ENCODE measurements around the gene MTRF1L. TPM values are rescaled to one million over a fixed set of nuclear protein-coding genes. Genes with fewer than 3 reads are reported as not detected.

MTRF1L gene
- total and polyA plus RNA-seq, 2 of the 8 experiments (the other 6 are each of a cell fraction or from before 2014, with no cell fraction given) = 4.5 to 26.5 TPM

DNA sequence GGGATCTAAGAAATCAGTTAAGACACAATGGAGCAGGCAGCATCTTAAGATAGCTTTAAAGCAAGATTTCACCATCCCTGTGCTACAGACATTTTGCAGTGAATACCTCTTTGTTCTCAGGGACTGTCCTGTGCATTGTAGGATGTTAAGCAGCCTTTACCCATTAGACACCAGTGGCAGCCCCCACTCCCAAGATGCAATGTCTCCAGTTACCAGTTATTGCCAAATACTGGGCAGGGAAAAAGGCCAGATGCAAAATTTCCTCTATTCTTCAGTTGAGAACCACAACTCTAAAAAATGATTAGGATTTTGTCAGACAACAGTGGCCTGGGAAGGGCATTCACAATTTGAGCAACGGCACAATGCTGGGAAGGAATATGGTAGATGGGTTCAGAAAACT lies 25.8 kb downstream of the MTRF1L start:
- no peak overlapping the region for H2BK12ac ChIP-seq (ENCODE audit: low read depth, low read length)
- H2BK15ac ChIP-seq (ENCODE audit: low read length) = no peak overlapping the region
- H4K5ac ChIP-seq (ENCODE audit: insufficient read length, low read depth, low read length) = no peak overlapping the region
- no peak overlapping the region for H3K23ac ChIP-seq (ENCODE audit: insufficient read length)
- H2AFZ ChIP-seq (ENCODE audit: low read length) = no peak overlapping the region
- DNase-seq (ENCODE audit: low read depth in 1 of 2, low spot score in 2 of 2) (no peak), FAIRE-seq (no peak)
- no peaks in the 10 kb centered on the region for H3K79me1 ChIP-seq (ENCODE audit: low read depth, low read length)
- no peaks in the 10 kb centered on the region for H3K27me3 ChIP-seq (replicated peaks in 1 of 4; ENCODE audit: control insufficient read depth in 3 of 4, extremely low read depth in 1 of 4, insufficient read depth in 3 of 4, low read length in 3 of 4)
- peaks cover 11 to 32% of the 10 kb centered on the region in 2 experiments for H4K20me1 ChIP-seq (replicated peaks in 1 of 2; ENCODE audit: control insufficient read depth in 1 of 2, insufficient read depth in 2 of 2, low read length in 2 of 2)
- 0 out of 2 replicates have a peak overlapping the region, but pooled peaks have one; percentile 34 for H3K27ac ChIP-seq (ENCODE audit: low read depth, low read length)
- peaks cover 3 to 77% (median 37%) of the 10 kb centered on the region in 4 experiments for H3K36me3 ChIP-seq (ENCODE audit: control insufficient read depth in 2 of 4, insufficient read depth in 4 of 4, low read length in 3 of 4)
- no peaks in the 10 kb centered on the region for H3K9me3 ChIP-seq (ENCODE audit: insufficient read depth in 2 of 2, low read depth in 1 of 2, low read length in 1 of 2)
- 94% methylated on average over 1 of the region's 1 CpG; no CpG with 5 or more reads in 1 of the 2 experiments for WGBS, 2 experiments (ENCODE audit: extremely low coverage in 1 of 2, insufficient coverage in 1 of 2, insufficient read length in 1 of 2, insufficient replicate concordance in 2 of 2, low coverage in 1 of 2, low lambda C conversion rate in 2 of 2, missing lambda C conversion rate in 1 of 2)
- no peak overlapping the region for H3K18ac ChIP-seq (ENCODE audit: extremely low read depth, low read length)
- H3K9ac ChIP-seq (replicated peaks in 1 of 4; ENCODE audit: extremely low read depth in 1 of 4, low read depth in 3 of 4, low read length in 3 of 4) = 0 out of 7 replicates have a peak overlapping the region, but pooled peaks of 1 of the 4 experiments have one; percentile 4
- H4K91ac ChIP-seq (replicated peaks; ENCODE audit: insufficient read length, low read length) = no peak overlapping the region
- H3K79me2 ChIP-seq (ENCODE audit: control insufficient read depth in 1 of 2, insufficient read depth in 2 of 2, low read length in 2 of 2) = peaks cover 48 to 96% of the 10 kb centered on the region in 2 experiments
- H2BK20ac ChIP-seq (ENCODE audit: low read length) = no peak overlapping the region
- ChIA-PET CTCF (ENCODE audit: partially characterized antibody) (interaction anchor here (1.4 to 2.1 kb wide), 2 partner anchors 19 to 228 kb away, joined by 3 to 5 read pairs; no protein-coding TSS in a partner anchor), POLR2A (ENCODE audit: partially characterized antibody) (interaction anchor here (1.2 kb wide), 1 partner anchor 10 kb away, joined by 6 read pairs; no protein-coding TSS in a partner anchor)
- H2BK5ac ChIP-seq (ENCODE audit: low read depth, low read length) = no peak overlapping the region
- H3K56ac ChIP-seq (replicated peaks; ENCODE audit: insufficient read length, low read depth, low read length) = no peak overlapping the region
- no peak overlapping the region for H2AK5ac ChIP-seq (ENCODE audit: low read depth, low read length)
- peak overlapping the region; percentile 16 to 19; a peak in 1 of 4 replicates for H3K4me2 ChIP-seq (ENCODE audit: insufficient read depth in 1 of 2, low read depth in 2 of 2, low read length in 2 of 2)
- H2BK120ac ChIP-seq (replicated peaks; ENCODE audit: low read depth, low read length) = no peak overlapping the region
- no peak overlapping the region for H3K4me3 ChIP-seq (ENCODE audit: extremely low read depth in 1 of 4, insufficient read depth in 2 of 4, low read depth in 3 of 4, low read length in 4 of 4)
- no peaks in the 10 kb centered on the region for H3K23me2 ChIP-seq (ENCODE audit: low read depth, low read length)
- H4K8ac ChIP-seq (ENCODE audit: extremely low read depth, insufficient read depth, low read length) = no peak overlapping the region
- peaks cover 0 to 8% (median 3%) of the 10 kb centered on the region in 4 experiments; a peak in 4 of 7 replicates for H3K4me1 ChIP-seq (replicated peaks in 1 of 4; ENCODE audit: control insufficient read depth in 3 of 4, insufficient read depth in 4 of 4, low read length in 3 of 4)
- H3K4ac ChIP-seq (replicated peaks; ENCODE audit: insufficient read length, low read depth, low read length) = no peak overlapping the region
- no peak overlapping the region for H3K14ac ChIP-seq (ENCODE audit: insufficient read length)
- TF ChIP-seq RFX5 (IDR thresholded peaks at IDR 0.05; ENCODE audit: borderline replicate concordance, low read depth, low read length) (no peak), TEAD4 (IDR thresholded peaks at IDR 0.05; ENCODE audit: low read depth, low read length) (no peak), KDM1A (IDR thresholded peaks at IDR 0.05; ENCODE audit: borderline replicate concordance, low read length) (no peak), POLR2AphosphoS5 (IDR thresholded peaks at IDR 0.05; ENCODE audit: low read depth, low read length) (no peak), CHD2 (IDR thresholded peaks at IDR 0.05; ENCODE audit: low read length) (no peak), SP2 (IDR thresholded peaks at IDR 0.05; ENCODE audit: low read length) (no peak), RAD21 (IDR thresholded peaks at IDR 0.05 in 1 of 2, conservative IDR thresholded peaks at IDR 0.05 in 1 of 2; ENCODE audit: low read depth in 2 of 2, low read length in 2 of 2) (no peak), SUZ12 (IDR thresholded peaks at IDR 0.05; ENCODE audit: low read length) (no peak), SAP30 (IDR thresholded peaks at IDR 0.05; ENCODE audit: insufficient read depth, insufficient replicate concordance, low read length) (no peak), POU5F1 (IDR thresholded peaks at IDR 0.05; ENCODE audit: low read depth, low read length) (no peak), FOSL1 (IDR thresholded peaks at IDR 0.05; ENCODE audit: insufficient read depth, low read depth, low read length) (no peak), TAF1 (IDR thresholded peaks at IDR 0.05; ENCODE audit: low read depth, low read length) (no peak), SP1 (IDR thresholded peaks at IDR 0.05; ENCODE audit: low read depth, low read length) (no peak)
- TF ChIP-seq, protein P1, sequence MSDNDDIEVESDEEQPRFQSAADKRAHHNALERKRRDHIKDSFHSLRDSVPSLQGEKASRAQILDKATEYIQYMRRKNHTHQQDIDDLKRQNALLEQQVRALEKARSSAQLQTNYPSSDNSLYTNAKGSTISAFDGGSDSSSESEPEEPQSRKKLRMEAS (IDR thresholded peaks at IDR 0.05) = no peak

Data from H1 (cell line).